GF-D8 (cell line): ENCODE results near the gene POU3F1.
"Not testable (repeated sequence)": the region's sequence is repeated elsewhere in the genome, so short reads cannot be mapped to it uniquely, and the experiment has no call there.

Experiments
- DNase-seq: peaks from one replicate; lab custom pipeline; 2025; lab: John Stamatoyannopoulos, UW

Gene POU3F1

GRCh38 chr1:38047603-38048141, 1.1 kb upstream of the POU3F1 start:
- DNase-seq: no peak

- no peak for DNase-seq
Measured at GRCh38 chr1:38046884-38047602, 450 bp upstream of the POU3F1 start.

DNA sequence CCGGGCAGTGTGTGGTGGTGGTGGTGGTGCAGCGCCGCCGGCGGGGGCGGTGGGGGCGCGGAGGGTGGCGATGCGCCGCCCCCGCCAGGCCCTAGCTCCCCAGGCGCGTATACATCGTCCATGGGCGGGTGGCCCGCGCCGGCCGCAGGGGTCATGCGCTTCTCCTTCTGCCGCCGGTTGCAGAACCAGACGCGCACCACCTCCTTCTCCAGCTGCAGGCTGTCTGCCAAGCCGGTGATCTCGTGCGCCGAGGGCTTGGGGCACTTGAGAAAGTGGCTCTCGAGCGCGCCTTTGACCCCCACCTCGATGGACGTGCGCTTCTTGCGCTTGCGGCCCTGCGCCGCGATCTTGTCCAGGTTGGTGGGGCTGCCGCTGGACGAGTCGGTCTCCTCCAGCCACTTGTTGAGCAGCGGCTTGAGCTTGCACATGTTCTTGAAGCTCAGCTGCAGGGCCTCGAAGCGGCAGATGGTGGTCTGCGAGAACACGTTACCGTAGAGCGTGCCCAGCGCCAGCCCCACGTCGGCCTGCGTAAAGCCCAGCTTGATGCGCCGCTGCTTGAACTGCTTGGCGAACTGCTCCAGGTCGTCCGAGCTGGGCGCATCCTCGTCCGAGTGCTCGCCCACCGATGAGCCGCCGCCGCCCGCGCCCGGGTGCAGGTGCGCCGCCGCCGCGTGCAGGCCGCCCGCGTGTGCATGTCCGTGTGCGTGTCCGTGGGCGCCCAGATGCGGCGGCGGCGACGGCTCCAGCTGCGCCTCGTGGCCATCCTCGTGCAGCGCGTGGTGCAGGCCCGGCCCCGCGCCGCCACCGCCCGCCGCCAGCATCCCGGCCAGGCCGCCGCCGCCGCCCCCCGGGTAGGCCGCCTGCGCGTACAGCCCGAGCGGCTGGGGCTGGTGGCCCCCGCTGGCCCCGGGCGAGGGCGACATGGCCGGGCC, 926 bp downstream of the POU3F1 start:
- DNase-seq: no peak

GRCh38 chr1:38044221-38045215, 2.1 kb downstream of the POU3F1 start:
- no peak for DNase-seq

DNA sequence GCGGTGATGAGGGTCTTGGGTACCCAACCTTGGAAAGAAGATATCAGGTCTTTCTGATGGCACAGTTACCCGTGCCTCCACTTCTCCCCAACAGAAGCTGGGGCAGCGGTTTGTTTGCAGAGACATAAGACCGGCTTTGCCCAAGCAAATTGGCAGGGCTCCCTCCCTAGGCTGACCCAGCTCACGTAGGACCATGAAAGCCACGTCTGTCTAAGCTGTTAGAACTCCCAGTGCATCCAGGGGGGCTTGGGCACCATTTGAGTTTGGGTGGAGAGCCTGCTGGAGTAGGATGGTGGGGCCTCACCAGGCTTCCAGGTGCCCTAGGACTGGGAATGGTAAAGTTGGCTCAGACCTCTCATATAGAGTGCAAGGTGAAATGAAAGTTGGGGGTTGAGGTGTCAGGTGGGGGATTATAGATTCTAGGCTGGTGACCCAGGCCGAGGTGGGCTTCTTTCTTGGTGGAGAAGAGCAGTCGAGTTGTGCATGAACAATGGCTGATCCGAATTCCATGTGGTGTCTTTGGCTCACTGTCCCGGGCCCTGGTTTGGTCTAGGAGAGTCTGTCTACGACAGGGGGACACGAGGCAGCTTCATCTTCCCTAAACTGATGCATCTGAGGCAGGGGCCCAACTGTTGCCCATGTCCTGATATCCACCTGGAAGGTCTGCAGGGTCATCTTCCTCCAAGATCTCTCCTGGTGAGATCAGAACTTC, 3.4 kb downstream of the POU3F1 start:
- no peak for DNase-seq

DNA sequence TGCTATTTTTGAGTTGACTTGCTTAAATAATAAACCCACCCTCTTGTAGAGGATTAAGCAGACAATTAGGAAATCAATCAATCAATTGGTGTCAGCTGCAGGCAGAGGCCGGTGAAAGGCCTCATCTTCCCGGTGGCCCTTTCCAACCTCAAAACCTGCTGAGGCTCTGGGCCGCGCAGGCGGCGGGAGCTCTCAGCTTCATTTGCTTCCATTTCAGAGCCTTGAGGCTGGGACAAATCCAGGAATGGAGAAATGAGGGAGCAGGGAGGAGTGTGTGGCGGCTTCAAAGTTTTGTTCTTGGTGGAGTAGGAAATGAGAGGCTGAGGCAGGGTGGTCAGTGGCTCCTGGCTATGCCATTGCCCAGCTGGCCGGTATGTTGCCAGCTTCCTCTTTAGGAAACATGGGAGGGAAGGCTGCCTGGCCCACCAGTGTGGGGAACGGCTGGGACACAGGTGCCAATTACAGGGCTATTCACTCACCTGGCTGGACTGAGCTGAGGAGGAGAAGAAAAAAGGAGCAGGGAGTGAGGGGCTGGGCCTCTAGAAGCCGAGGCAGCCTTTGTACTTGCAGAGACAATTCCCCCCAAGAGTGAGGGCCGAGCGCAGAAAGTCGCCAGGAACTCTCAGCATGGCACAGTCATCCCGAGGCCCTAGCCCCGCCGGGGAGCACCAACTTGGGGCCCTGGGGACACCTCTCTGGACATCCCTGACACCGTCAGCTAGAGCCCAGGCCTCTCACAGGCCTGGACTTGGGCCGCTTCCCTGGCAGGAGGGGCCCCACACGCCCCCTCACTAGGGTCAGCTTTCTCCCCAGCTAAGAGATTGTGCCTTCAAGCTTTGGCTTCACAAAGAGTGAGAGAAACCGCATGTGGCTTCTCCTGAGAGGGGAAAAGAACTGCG, 4.4 kb downstream of the POU3F1 start:
- DNase-seq: no peak

- DNase-seq: no peak
Measured at GRCh38 chr1:38039331-38040088, 7.1 kb downstream of the POU3F1 start.

DNA sequence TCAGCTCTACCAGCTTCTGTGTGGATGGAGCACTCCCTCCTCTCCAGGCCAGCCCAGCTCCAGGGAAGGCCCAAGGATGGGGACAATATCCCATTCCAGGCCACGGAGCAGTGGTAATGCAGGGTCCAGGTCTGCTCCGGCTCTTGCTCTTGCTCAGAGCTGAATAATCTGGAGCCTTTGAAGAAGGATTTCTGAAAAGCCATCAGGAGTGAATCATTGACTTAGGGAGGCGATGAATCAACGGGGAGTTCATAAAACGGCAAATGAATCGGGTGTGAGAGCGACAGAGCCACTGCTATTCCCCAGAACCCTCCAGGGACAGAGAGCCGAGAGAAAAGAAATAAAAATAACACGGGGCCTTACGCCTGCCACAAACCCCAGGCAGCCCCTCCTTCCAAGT, 7.7 kb downstream of the POU3F1 start:
- no peak for DNase-seq

DNA sequence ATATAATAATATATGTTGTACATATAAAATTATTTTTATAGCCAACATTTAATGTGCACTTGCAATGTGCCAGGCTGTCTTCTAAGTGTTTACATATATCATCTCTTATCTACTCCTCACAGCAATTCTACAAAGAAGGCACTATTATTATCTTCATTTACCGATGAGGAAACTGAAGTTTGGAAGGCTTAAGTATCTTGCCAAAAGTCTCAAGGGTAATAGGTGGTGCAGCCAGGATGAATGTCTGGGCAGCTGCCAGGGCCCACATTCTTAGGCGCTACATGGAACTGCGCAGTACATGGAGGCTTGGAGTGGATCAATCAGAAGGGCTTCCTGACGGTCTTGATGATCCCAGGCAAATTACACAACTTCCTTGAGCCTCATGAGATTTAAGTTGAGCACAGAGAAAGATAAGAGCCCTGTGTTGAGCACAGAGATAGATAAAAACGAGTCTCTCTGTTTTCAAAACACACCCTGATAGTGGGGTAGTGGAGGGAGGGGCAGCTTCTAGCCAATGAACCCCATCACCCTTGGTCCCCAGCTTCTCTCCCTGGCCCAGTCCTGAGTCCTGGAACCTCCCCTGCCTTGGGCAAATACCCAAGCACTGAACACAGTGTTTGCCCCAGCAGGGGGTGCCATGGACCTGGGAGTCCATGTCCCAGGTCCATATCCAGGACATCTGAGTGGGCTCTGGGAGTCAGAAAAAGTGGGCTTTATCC, 9.2 kb downstream of the POU3F1 start:
- DNase-seq: no peak

DNA sequence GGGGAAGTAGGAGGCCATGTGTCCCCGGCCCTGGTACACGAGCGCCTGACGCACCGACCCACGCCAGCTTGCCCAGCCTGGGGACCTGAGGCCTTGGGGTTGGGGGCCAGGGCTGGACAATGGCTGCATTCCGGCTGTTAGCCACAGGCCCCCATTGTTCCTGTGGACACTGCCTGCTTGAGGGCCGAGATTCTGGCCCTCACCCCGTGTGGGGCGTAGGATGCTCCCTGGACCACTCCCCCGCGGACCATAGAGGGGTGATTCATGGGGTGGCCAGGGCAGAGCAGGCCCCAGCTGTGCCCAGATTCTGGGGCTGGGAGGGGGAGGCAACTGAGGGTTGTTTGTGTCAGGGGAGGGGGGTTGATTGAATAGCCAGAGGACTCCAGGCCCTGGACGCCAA, 11.7 kb downstream of the POU3F1 start:
- DNase-seq: no peak

GRCh38 chr1:38032992-38033391, 13.6 kb downstream of the POU3F1 start:
- not testable (repeated sequence) for DNase-seq

GRCh38 chr1:38031513-38031866, 15.1 kb downstream of the POU3F1 start:
- no peak for DNase-seq

- no peak for DNase-seq
Measured at GRCh38 chr1:38030596-38031512, 15.7 kb downstream of the POU3F1 start.

DNA sequence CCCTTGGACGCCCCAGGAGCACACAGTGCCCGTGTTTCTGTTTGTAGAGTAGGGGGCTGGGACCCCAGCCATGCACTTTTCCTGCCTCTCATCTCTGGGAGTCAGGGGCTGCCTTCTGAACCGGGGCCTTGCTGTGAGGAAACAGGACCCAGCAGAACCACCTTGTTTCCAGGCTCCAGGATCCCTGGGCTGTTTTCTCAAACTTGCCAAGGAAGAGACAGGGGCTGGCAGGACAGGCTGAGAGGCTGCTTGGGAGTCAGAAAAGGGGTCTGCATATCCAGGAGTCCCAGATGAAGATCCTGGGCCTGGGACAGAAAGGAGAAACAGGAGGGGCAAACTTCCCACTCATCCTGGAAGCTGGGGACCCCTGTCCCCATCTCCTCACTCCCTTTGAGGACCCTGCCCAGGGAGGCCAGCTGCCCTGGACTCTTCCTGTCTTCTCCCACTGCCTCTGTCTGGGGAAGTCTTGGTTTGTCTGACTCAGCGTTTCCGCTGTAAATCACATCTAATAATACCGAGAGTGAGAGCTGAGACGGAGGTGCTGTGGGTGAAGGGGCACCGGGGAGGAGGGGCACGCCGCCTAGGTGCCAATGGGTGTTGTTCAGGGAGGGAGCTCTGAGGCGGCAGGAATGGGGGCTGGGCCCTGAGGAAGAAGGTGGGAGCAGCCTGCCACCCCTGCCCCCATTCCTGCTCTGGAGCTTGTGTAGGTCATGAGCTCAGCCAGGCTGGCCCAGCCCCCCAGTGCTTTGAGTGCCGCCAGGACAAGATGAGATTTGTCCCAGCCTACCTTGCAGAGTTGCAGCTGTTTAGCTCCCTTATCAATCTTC, 16.7 kb downstream of the POU3F1 start:
- DNase-seq: no peak

DNA sequence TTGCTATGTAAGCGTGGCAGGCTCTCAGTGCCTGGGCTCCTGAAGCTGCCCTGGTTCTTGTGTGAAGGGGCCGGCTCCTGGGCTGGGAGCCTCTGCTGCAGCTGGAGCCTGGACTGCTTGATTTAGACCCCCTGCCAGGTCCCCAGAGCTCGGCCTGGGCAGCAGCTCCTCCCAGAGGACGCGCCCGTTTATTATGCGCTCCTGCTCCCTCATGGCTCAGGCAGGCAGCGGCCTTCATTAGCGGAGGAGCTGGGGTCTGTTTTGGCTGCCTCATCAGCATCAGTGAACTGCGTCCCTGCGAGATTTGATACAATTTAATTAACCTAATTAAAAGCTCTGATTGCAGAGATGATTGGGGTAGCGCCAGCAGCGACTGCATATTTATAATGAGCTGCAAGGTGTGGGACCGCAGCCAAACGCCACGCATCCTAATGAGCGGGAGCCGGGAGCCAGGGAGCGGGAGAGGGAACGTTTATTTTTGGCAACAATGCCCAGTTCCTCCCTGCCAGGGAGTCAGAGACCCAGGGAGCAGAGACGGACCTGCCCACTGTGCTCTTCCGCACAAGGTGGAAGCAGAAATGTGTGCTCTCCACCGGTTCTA, 17.4 kb downstream of the POU3F1 start:
- no peak for DNase-seq

GRCh38 chr1:38028671-38029070, 17.9 kb downstream of the POU3F1 start:
- no peak for DNase-seq
